ENCODE results near the gene ANAPC4.
"Not testable (repeated sequence)": the region's sequence is repeated elsewhere in the genome, so short reads cannot be mapped to it uniquely, and the experiment has no call there.

DNA sequence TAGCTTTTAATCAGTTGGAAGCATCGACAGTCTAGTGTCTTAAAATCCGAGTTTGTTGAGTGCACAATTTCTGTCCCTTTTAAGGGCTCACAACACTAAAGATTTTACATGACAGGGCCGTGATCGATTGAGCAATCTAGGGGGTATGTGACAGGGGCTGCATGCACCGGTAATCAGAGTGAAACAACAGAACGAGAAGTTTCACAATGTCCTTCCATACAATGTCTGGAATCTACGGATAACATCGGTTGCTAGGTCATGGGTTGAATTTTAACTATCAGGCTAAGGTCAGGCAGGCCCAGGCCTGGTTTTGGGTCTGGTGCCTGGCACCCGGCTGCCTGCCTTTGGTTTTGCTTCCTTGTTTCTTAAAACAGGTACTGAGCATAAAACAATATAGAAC, 4.5 kb upstream of the ANAPC4 start:
- TF ChIP-seq, protein P1, sequence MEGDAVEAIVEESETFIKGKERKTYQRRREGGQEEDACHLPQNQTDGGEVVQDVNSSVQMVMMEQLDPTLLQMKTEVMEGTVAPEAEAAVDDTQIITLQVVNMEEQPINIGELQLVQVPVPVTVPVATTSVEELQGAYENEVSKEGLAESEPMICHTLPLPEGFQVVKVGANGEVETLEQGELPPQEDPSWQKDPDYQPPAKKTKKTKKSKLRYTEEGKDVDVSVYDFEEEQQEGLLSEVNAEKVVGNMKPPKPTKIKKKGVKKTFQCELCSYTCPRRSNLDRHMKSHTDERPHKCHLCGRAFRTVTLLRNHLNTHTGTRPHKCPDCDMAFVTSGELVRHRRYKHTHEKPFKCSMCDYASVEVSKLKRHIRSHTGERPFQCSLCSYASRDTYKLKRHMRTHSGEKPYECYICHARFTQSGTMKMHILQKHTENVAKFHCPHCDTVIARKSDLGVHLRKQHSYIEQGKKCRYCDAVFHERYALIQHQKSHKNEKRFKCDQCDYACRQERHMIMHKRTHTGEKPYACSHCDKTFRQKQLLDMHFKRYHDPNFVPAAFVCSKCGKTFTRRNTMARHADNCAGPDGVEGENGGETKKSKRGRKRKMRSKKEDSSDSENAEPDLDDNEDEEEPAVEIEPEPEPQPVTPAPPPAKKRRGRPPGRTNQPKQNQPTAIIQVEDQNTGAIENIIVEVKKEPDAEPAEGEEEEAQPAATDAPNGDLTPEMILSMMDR (conservative IDR thresholded peaks at IDR 0.05 in 1 of 2, IDR thresholded peaks at IDR 0.05 in 1 of 2; ENCODE audit: low read depth in 1 of 2, low read length in 2 of 2) = not testable (repeated sequence)
- TF ChIP-seq EZH2 (IDR thresholded peaks at IDR 0.05; ENCODE audit: low read length, missing control alignments) = not testable (repeated sequence)

Data from fibroblast of lung (primary cell).